ENCODE data around the gene ARID5B.

Gene ARID5B

GRCh38 chr10:61943674-61944378, 42.3 kb downstream of the ARID5B start:
- no peak for DNase-seq

GRCh38 chr10:61944410-61945147, 43.1 kb downstream of the ARID5B start:
- DNase-seq = no peak

GRCh38 chr10:61949687-61950086, 48.2 kb downstream of the ARID5B start:
- no peak for DNase-seq

- DNase-seq = no peak
Observed at GRCh38 chr10:61950449-61951143, 49.1 kb downstream of the ARID5B start.

GRCh38 chr10:61951144-61951483, 49.6 kb downstream of the ARID5B start:
- DNase-seq = no peak

GRCh38 chr10:61952028-61952674, 50.7 kb downstream of the ARID5B start:
- no peak for DNase-seq

- no peak for DNase-seq
Observed at GRCh38 chr10:61953183-61953582, 51.7 kb downstream of the ARID5B start.

- DNase-seq = no peak
Observed at GRCh38 chr10:61957806-61958205, 56.3 kb downstream of the ARID5B start.

GRCh38 chr10:61958311-61958710, 56.8 kb downstream of the ARID5B start:
- DNase-seq = no peak

GRCh38 chr10:61958805-61959204, 57.3 kb downstream of the ARID5B start:
- DNase-seq = no peak

- DNase-seq = no peak
Observed at GRCh38 chr10:61959814-61960213, 58.3 kb downstream of the ARID5B start.

- DNase-seq = no peak
Observed at GRCh38 chr10:61960396-61961120, 59.1 kb downstream of the ARID5B start.

- peak; percentile 42 to 43 for DNase-seq
Observed at GRCh38 chr10:61961278-61961677, 59.8 kb downstream of the ARID5B start.

- DNase-seq = no peak
Observed at GRCh38 chr10:61962971-61963370, 61.5 kb downstream of the ARID5B start.

- DNase-seq = no peak
Observed at GRCh38 chr10:61963669-61964058, 62.2 kb downstream of the ARID5B start.

- DNase-seq = no peak
Observed at GRCh38 chr10:61964059-61964709, 62.7 kb downstream of the ARID5B start.

GRCh38 chr10:61964949-61965702, 63.6 kb downstream of the ARID5B start:
- DNase-seq = no peak

GRCh38 chr10:61965703-61966395, 64.3 kb downstream of the ARID5B start:
- no peak for DNase-seq

- DNase-seq = no peak
Observed at GRCh38 chr10:61967298-61967697, 65.8 kb downstream of the ARID5B start.

GRCh38 chr10:61970182-61971002, 68.9 kb downstream of the ARID5B start:
- no peak for DNase-seq
